Measurements from ENCODE around the gene PBXIP1. TPM values are rescaled to one million over a fixed set of nuclear protein-coding genes. Genes with fewer than 3 reads are reported as not detected.
A peak's percentile ranks its signal among the peaks of the same experiment; 100 is the strongest.

PBXIP1 gene
- total RNA-seq, 2 experiments from 2014 or later, result 12.2 to 13.2 TPM

DNA sequence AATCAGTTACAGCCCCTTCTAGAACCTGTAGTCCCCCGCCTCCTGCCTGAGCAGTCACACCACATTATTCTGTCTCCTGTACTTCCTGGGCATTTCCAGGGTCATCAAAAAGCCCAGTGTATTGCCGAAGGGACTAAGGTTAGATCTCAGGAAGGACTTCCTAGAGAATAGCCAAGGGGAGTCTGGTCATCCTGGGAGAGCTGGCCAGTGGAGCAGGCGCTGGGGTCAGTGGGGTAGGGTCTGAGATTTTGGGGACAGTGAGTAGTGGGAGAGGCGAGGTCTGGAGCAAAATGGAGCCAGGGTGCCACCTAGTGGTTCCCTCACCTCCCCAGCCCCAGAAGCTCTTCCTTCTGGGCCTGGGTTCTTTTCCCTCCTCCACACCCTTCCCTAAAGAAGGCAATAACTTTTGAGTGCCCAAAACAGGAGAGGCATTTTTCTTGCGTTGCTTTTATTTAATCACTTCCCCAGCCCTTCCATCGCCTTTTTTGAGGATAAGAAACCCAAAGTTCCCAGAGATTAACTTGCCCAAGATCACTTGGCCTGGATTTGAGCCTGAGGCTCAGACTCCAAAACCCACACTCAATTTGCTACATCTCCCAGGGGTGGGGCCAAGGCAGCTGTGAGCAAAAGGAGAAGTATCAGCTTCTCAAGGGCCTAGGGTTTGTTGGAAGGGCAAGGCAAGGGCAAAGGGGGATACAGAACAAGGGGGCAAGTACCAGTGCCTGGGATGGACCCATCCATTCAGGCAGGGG lies 12.1 kb downstream of the PBXIP1 start:
- H3K4me1 Mint-ChIP-seq, result peaks cover 52% of the 10 kb centered on the region
- peak overlapping the region; percentile 90 for H3K27ac Mint-ChIP-seq
- no peak overlapping the region for H3K4me3 Mint-ChIP-seq
- no peaks in the 10 kb centered on the region for H3K27me3 Mint-ChIP-seq
- H3K9me3 Mint-ChIP-seq, result no peaks in the 10 kb centered on the region
- no peaks in the 10 kb centered on the region for H3K36me3 Mint-ChIP-seq
- DNase-seq, result no peak

DNA sequence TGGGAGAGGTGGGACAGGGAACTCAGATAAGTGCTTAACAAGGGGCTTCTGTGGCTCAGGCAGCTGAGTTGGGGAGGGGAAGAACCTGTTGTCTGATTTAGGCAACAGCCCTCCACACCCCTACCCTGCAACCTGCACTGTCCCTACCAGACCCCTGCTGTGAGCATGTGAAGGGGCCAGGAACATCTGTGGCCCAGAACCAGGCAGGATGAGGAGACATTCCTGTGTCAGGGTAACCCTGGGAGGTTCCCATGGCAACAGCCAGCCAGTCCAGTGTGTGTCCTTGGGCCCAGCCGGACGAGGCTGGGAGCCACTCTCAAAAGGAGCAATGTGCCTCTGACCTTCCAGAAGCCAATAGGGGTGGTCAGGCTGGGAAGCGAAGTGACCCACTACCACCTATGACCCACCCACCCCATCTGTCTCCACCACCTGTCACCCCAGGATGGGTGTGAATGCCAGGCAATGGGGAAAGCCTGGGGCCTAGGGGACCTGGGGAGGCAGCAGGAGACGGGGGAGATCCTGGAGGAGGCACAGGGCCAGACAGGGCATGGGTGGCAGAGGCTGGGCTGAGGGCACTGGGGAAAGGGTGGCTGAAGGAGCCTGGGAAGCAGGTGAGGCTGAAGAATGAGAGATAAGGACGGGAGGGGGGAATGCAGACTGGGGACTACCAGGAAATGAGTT lies 14.4 kb downstream of the PBXIP1 start:
- DNase-seq, result no peak
- Mint-ChIP-seq H3K36me3 (peaks cover under 1% of the 10 kb centered on the region), H3K27me3 (no peaks in the 10 kb centered on the region), H3K27ac (peak overlapping the region; percentile 90), H3K4me3 (no peak overlapping the region), H3K4me1 (peaks cover 62% of the 10 kb centered on the region), H3K9me3 (no peaks in the 10 kb centered on the region)

DNA sequence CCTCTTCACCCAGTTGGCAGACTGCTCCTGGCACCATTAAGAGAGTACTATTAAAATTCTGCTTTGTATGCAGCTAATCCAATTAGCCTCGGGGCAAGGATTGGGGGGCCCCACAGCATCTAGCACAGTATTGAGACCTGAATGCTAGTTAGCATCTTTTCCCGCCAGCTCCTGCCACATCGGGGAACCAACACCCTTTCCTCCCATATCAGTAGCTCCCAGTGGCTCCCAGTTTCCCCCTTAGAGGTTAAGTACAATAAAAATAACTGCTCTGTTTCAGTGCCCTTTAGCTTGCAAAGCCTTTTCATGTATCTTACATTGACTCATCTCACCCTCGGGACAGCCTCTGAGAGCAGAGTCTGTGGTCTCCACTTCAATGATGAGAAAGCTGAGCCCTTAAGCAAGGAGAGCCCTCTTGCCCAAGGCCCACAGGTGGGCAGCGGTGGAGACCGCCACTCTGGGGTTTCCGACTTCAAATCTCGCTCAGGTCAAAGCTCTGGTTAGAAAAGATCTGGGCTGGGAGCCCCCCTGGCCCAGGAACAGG lies 15.2 kb downstream of the PBXIP1 start:
- H3K4me1 Mint-ChIP-seq, result peaks cover 65% of the 10 kb centered on the region
- H3K9me3 Mint-ChIP-seq, result no peaks in the 10 kb centered on the region
- H3K4me3 Mint-ChIP-seq, result no peak overlapping the region
- peak overlapping the region; percentile 71 for H3K27ac Mint-ChIP-seq
- no peaks in the 10 kb centered on the region for H3K27me3 Mint-ChIP-seq
- peaks cover 4% of the 10 kb centered on the region for H3K36me3 Mint-ChIP-seq
- no peak for DNase-seq

DNA sequence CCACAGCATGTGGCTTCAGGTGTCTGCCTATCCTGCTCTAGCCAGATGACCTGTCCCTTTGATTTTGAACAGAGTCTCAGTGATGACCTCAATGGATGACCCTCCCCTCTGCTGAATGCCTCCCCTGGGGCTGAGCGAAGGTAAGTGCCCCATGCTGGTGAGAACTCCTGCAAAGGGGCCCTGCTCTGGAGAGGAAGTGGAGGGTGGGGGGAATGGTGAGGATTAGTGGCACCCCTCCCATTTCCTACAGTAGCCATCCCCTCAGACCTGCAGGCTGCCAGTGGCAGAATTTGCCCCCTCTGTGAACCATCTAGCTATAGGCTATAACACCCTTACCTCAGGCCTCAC lies 15.7 kb downstream of the PBXIP1 start:
- Mint-ChIP-seq H3K9me3 (no peaks in the 10 kb centered on the region), H3K36me3 (peaks cover 4% of the 10 kb centered on the region), H3K27me3 (no peaks in the 10 kb centered on the region), H3K4me3 (no peak overlapping the region), H3K27ac (no peak overlapping the region), H3K4me1 (peaks cover 66% of the 10 kb centered on the region)
- no peak for DNase-seq

DNA sequence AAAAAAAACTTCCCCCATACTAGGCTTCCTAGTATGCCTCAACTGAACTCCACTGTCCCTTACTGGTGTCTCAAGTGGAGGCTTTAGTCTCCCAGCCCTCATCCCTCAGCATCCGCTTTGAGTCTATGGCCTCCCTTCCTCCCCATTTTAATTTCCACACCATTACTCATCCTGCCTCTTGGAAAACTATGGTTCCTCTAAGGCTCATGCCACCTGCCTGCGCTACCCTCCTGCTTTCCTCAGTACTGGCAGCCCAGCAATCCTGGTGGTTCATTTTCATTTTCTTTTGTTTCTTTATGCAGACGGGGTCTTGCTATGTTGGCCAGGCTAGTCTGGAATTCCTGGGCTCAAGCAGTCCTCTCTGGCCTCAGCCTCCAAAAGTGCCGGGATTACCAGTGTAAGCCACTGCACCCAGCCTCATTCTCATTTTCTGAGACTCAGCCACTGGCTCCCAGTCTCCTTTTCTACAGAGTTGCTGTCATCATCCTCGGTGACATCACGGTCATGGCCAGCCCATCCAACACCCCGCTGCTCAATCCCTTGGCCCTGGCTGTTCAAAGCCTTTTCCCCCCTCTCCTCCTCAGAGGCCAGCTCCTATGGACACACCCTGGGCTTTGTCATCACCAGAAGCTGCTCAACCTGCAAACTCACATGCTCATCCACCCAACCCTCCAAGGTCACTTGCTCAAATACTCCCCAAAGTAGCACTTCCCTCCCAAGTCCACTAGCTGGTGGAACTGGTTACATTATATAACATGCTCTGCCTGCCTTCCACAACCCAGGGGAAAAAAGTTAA lies 17.1 kb downstream of the PBXIP1 start:
- Mint-ChIP-seq H3K9me3 (no peaks in the 10 kb centered on the region), H3K27ac (peak overlapping the region; percentile 50), H3K4me3 (peak overlapping the region; percentile 32), H3K36me3 (peaks cover 7% of the 10 kb centered on the region), H3K4me1 (peaks cover 70% of the 10 kb centered on the region), H3K27me3 (no peaks in the 10 kb centered on the region)
- no peak for DNase-seq

DNA sequence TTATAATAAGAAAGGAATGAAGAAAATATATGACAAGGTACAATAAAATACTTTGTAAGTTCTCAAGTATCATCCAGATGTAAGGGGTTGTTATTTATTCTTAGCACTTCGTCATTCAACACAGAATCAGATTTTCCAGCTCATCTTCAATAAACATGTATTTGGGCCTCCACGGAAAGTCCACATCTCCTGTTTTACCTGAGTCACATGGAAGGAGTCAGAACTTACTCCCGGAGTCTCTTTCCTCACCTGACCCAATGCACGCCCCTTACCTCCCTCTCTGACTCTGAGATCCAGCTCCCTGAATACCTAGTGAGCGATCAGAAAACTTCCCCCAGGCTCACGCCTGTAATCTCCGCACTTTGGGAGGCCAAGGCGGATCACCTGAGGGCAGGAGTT lies 17.9 kb downstream of the PBXIP1 start:
- DNase-seq, result no peak
- Mint-ChIP-seq H3K4me3 (peak overlapping the region; percentile 93), H3K36me3 (peaks cover 7% of the 10 kb centered on the region), H3K4me1 (peaks cover 62% of the 10 kb centered on the region), H3K27me3 (no peaks in the 10 kb centered on the region), H3K9me3 (no peaks in the 10 kb centered on the region), H3K27ac (peak overlapping the region; percentile 96)

DNA sequence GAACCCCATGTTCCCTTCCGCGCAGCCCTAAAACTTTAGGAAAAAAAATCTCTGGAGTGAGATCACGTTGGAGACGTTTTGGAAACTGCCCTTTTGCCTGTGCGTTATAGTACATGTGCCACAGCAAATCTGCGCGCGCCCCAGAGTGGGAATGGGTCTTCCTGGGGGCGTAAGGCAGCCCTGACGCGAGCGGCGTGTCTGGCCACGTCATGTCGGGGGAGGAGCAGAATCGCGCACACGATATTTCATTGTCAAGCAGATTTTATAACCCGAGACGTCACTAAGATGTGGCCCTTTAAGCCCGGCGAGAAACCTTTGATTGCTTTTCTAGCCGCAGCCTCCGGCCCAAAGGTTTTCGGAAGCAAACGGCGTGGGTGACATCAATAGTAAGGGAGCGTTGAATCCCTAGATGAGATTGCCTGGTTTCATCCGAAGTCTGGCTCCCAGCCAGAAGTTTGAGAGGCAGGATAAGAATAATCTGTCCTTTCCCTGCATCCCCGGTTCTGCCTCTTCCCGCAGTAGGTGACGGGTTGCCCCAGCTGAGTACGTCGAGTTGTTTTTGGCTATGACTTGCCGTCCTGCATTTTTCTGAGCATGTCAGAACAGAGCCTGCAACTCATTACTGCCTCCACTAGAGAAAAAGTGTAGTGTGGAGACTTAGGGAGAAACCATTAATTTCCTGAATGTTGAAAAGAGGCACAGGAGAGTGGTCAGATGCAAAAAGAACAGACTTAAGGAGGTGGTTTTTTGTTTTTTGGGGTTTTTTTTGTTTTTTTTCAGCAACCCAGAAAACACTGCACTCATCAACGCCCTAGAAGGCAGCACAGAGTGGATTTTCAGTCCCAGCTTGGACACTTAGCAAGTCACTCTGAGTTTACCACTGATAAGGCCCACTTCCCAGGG lies 18.6 kb downstream of the PBXIP1 start:
- Mint-ChIP-seq H3K4me3 (peak overlapping the region; percentile 93), H3K27me3 (no peaks in the 10 kb centered on the region), H3K27ac (peak overlapping the region; percentile 96), H3K36me3 (peaks cover 7% of the 10 kb centered on the region), H3K9me3 (no peaks in the 10 kb centered on the region), H3K4me1 (peaks cover 55% of the 10 kb centered on the region)
- peak; percentile 89 for DNase-seq

DNA sequence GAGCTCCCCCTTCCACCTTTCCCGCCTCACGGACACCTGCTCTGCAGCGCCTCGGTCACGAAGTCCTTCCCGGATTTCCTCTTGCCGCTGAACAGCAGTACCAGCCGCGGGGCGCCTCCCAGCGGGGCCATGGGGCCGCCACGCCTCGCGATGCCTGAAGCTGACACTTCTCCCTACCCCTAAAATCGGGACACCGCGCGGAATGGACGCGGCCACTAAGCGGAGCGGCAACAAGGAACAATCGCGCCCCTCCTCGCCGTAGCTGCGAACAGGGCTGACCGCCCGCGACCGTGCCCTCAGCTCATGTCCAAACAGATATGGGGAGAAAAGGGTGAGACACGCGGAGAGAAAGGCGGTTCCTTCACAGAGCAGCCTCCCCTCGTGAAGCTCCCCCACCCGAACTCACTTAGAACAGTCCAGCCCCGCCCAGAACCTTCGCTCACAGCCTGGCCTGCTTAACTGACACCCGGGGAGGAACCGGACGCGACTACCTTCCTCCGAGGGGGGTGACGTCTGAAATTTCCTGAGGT lies 19.3 kb downstream of the PBXIP1 start, which contains the start of gene PMVK:
Gene PMVK, minus strand, starts transcription at position 165 of the 530 bp plus-strand sequence. Its CDS starts 34 bp downstream, at position 131.
- H3K9me3 Mint-ChIP-seq, result no peaks in the 10 kb centered on the region
- H3K4me1 Mint-ChIP-seq, result peaks cover 50% of the 10 kb centered on the region
- peak within 1 kb of the TSS; percentile 93 for H3K4me3 Mint-ChIP-seq
- H3K27ac Mint-ChIP-seq, result peak within 1 kb of the TSS; percentile 96
- H3K36me3 Mint-ChIP-seq, result peaks cover 7% of the 10 kb centered on the region
- DNase-seq, result peak; percentile 91
- no peaks in the 10 kb centered on the region for H3K27me3 Mint-ChIP-seq

DNA sequence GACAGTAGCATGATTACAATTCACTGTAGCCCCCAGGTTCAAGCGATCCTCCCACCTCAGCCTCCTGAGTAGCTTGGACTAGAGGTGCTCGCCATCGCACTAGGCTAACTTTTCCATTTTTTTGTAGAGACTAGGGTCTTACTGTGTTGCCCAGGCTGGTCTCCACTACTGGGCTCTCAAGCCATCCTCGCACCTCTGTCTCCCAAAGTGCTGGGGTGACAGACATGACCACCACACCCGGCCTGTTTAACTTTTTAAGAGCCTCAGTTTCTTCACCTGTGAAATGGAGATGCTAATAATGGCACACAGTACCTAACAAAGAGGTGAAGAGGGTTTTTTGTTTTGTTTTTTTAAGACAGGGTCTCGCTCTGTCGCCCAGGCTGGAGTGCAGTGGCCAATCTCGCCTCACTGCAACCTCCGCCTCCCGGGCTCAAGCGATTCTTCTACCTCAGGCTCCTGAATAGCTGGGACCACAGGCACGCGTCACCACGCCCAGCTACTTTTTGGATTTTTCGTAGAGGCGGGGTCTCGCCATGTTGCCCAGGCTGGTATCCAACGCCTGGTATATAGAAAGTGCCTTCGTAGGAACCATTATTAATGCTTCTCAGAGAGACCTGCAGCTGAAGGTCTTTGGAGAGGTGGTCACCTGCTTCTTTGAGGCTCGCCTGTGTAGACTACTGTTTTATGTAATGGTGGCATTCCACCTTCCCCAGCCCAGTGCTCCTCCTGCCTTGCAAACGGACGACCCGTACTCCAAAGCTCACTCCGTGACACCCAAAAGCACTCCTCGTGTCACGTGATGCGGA lies 19.9 kb downstream of the PBXIP1 start:
- no peak for DNase-seq
- H3K4me1 Mint-ChIP-seq, result peaks cover 43% of the 10 kb centered on the region
- no peaks in the 10 kb centered on the region for H3K9me3 Mint-ChIP-seq
- no peaks in the 10 kb centered on the region for H3K27me3 Mint-ChIP-seq
- H3K27ac Mint-ChIP-seq, result peak overlapping the region; percentile 96
- peak overlapping the region; percentile 93 for H3K4me3 Mint-ChIP-seq
- H3K36me3 Mint-ChIP-seq, result peaks cover 7% of the 10 kb centered on the region

DNA sequence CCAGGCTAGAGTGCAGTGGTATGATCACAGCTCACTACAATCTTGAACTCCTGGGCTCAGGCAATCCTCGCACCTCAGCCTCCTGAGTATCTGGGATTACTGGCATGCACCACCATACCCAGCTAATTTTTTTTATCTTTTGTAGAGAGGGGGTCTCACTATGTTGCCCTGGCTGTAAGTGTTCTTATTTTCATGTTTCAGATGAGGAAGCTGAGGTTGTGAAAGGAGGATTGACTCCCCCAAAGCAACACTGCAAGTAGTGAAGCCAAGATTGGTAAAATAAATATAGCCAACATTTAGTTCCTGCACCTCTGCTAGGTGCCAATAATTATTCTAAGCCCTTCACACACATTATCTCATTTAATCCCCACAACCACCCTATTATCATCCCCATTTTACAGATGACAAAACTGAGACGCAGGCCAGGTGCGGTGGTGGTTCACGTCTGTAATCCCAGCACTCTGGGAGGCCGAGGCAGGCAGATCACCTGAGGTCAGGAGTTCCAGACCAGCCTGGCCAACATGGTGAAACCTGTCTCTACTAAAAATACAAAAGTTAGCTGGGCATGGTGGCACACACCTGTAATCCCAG lies 21.4 kb downstream of the PBXIP1 start:
- Mint-ChIP-seq H3K27ac (no peak overlapping the region), H3K27me3 (no peaks in the 10 kb centered on the region), H3K4me3 (no peak overlapping the region), H3K9me3 (no peaks in the 10 kb centered on the region), H3K36me3 (peaks cover 10% of the 10 kb centered on the region), H3K4me1 (peaks cover 32% of the 10 kb centered on the region)
- no peak for DNase-seq

DNA sequence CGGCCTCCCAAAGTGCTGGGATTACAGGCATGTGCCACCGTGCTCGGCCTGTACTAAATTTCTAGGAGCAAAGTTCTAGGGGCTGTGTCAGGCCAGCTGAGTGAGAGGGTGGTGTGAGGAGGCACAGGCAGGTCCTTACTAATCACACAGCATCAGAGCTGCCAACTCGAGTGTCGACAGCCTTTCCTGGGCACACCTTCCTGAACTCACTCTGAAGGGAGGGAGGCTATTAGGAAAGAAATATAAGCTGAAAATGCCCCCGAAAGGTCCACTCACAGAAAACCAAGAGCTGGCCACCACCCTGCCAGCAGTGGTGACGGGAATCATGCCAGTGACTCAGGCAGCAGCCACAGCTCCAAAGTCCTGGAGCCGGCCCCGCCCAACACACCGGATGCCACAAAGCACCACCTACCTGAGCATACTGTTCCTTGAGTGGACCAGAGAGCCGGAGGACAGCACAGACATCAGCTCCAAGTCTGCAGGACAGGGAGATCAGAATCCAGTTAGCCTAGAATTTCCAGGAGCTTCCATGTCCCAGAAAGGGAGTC lies 23.9 kb downstream of the PBXIP1 start:
- Mint-ChIP-seq H3K9me3 (no peaks in the 10 kb centered on the region), H3K27ac (no peak overlapping the region), H3K36me3 (peaks cover 17% of the 10 kb centered on the region), H3K4me3 (no peak overlapping the region), H3K27me3 (no peaks in the 10 kb centered on the region), H3K4me1 (peaks cover 14% of the 10 kb centered on the region)
- DNase-seq, result no peak

DNA sequence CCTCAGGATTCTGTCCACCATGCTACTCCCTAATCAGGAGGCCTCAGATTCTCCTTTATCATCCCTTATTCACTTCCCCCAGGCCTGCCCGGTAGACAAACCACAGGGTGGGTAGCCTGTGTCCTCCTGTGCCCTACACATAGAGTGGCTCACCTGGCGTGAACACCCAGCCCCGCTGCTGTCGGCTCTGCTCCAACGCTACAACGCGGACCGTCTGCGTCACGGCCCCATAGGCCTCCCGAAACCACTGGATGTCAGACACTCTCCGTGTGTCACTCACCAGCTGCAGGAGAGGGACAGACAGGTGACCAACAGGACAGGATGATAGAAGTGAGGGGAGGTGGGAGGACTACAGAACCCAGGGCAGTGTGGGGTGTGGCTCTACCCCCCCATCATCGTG lies 29.7 kb downstream of the PBXIP1 start:
- H3K27ac Mint-ChIP-seq, result no peak overlapping the region
- DNase-seq, result no peak
- peaks cover 2% of the 10 kb centered on the region for H3K4me1 Mint-ChIP-seq
- H3K27me3 Mint-ChIP-seq, result no peaks in the 10 kb centered on the region
- H3K36me3 Mint-ChIP-seq, result peaks cover 10% of the 10 kb centered on the region
- H3K4me3 Mint-ChIP-seq, result no peak overlapping the region
- H3K9me3 Mint-ChIP-seq, result no peaks in the 10 kb centered on the region
